Neural cell (in vitro differentiated cells): ENCODE data around the gene UIMC1.

Experiments used
- CTCF ChIP-seq: fragments of 450-650 bp; IDR thresholded peaks from 2 replicates; pipeline ENCODE4 v1.5.1; 2014; ENCODE audit warnings: antibody characterized with exemption, mild to moderate bottlenecking, moderate library complexity; ENCODE audit not compliant: poor library complexity, severe bottlenecking
- EP300 ChIP-seq: fragments of 450-650 bp; conservative IDR thresholded peaks from 2 replicates; pipeline ENCODE4 v1.6.1; 2014; ENCODE audit warnings: antibody characterized with exemption, mild to moderate bottlenecking, moderate library complexity; ENCODE audit not compliant: poor library complexity, severe bottlenecking
- EZH2 ChIP-seq: fragments of 200-600, 300-800 bp; shearing (Covaris generic), sonication (generic); IDR thresholded peaks from 2 replicates; pipeline ENCODE4 v1.6.1; 2014; ENCODE audit warnings: antibody characterized with exemption, low read length, borderline replicate concordance, mild to moderate bottlenecking; ENCODE audit not compliant: insufficient read depth, poor library complexity, severe bottlenecking
- MXI1 ChIP-seq: fragments of 450-650 bp; conservative IDR thresholded peaks from 2 replicates; pipeline ENCODE4 v1.6.1; 2014; ENCODE audit warnings: antibody characterized with exemption, mild to moderate bottlenecking; ENCODE audit not compliant: poor library complexity, severe bottlenecking
- POLR2AphosphoS5 ChIP-seq: IDR thresholded peaks from 2 replicates; pipeline ENCODE4 v1.6.1; 2012
- RAD21 ChIP-seq: fragments of 450-650 bp; conservative IDR thresholded peaks from 2 replicates; pipeline ENCODE4 v1.6.1; 2014; ENCODE audit warnings: antibody characterized with exemption, mild to moderate bottlenecking, moderate library complexity
- REST ChIP-seq: IDR thresholded peaks from 2 replicates; pipeline ENCODE4 v1.6.1; 2012; ENCODE audit warnings: borderline replicate concordance
- SMC3 ChIP-seq: fragments of 450-650 bp; conservative IDR thresholded peaks from 2 replicates; pipeline ENCODE4 v1.6.1; 2014; ENCODE audit warnings: antibody characterized with exemption, mild to moderate bottlenecking, moderate library complexity; ENCODE audit not compliant: poor library complexity
- TAF1 ChIP-seq: IDR thresholded peaks from 2 replicates; pipeline ENCODE4 v1.6.1; 2012; ENCODE audit warnings: low read depth

GRCh38 chr5:176956756-176957155 lies 49.8 kb downstream of the UIMC1 start:
- TF ChIP-seq CTCF (no peak), EP300 (no peak), TAF1 (no peak), POLR2AphosphoS5 (no peak), EZH2 (no peak), REST (no peak), SMC3 (no peak), RAD21 (no peak), MXI1 (no peak)
